ENCODE measurements around the gene GGA2.

- TF ChIP-seq CTCF (conservative IDR thresholded peaks at IDR 0.05 in 1 of 2, IDR thresholded peaks at IDR 0.05 in 1 of 2; ENCODE audit: low read depth in 1 of 2, low read length in 2 of 2) (no peak), EZH2 (IDR thresholded peaks at IDR 0.05; ENCODE audit: low read length, missing control alignments) (no peak)
Observed at GRCh38 chr16:23537390-23537789, 27.1 kb upstream of the GGA2 start.
